Left ventricle myocardium inferior (tissue), 1 donor: ENCODE results near the gene THAP3. TPM values are rescaled to one million over a fixed set of nuclear protein-coding genes. Genes with fewer than 3 reads are reported as not detected.

Source experiments
- DNase-seq: peaks from one replicate; pipeline ENCODE4 v3.0.0-alpha.2; 2020
- H3K27ac ChIP-seq: fragments of 200-600 bp; replicated peaks from 2 replicates; pipeline ENCODE4 v1.8.0; 2021
- H3K27me3 ChIP-seq: fragments of 200-600 bp; 2 replicates; pipeline ENCODE4 v1.8.0; 2021; ENCODE audit warnings: low read depth
- H3K36me3 ChIP-seq: fragments of 200-600 bp; 2 replicates; pipeline ENCODE4 v1.8.0; 2021
- H3K4me1 ChIP-seq: fragments of 200-600 bp; 2 replicates; pipeline ENCODE4 v1.8.0; 2021
- H3K4me3 ChIP-seq: fragments of 200-600 bp; 2 replicates; pipeline ENCODE4 v1.8.0; 2021; ENCODE audit warnings: mild to moderate bottlenecking, moderate library complexity
- H3K9me3 ChIP-seq: fragments of 200-600 bp; replicated peaks from 2 replicates; pipeline ENCODE4 v1.8.0; 2021
- CTCF ChIP-seq: fragments of 200-600 bp; IDR thresholded peaks from 2 replicates; pipeline ENCODE4 v1.8.0; 2021; ENCODE audit warnings: antibody characterized with exemption, mild to moderate bottlenecking, borderline replicate concordance
- intact Hi-C: fragments of 100-400 bp; cut with micrococcal nuclease; formaldehyde crosslinking; loops from one replicate; pipeline ENCODE4 v1.11.0; 2022
- total RNA-seq: library from RNA; stranded (reverse); fragmentation: NEBNext Ultra II Directional; extraction: Animal tissue kit (Norgen Biotek cat#: 25700); gene quantifications from one replicate; pipeline ENCODE4 v1.2.1, GENCODE V29; 2021
- donor health status: DM: no; HTN: yes; CAD: no; lungs with severe emphysema.

The THAP3 gene
- total RNA-seq, 1 donor from 2014 or later, result 14.9 TPM

- Histone ChIP-seq H3K4me1 (peaks cover 66% of the 10 kb centered on the region), H3K4me3 (peak overlapping the region; percentile 96), H3K27ac (peak overlapping the region; percentile 93), H3K36me3 (no peaks in the 10 kb centered on the region), H3K27me3 (no peaks in the 10 kb centered on the region), H3K9me3 (no peaks in the 10 kb centered on the region)
- no peak for DNase-seq
- intact Hi-C loops, result no loop called here
- no peak for TF ChIP-seq CTCF
These were observed 44.5 kb upstream of the THAP3 start for GRCh38 chr1:6580119-6580592.

- peak overlapping the region; percentile 96 for H3K4me3 ChIP-seq
These were observed 43.9 kb upstream of the THAP3 start for GRCh38 chr1:6580593-6581409.

GRCh38 chr1:6581561-6582305 lies 42.9 kb upstream of the THAP3 start:
- Histone ChIP-seq H3K4me3 (peak overlapping the region; percentile 96), H3K27ac (peak overlapping the region; percentile 93), H3K4me1 (peaks cover 81% of the 10 kb centered on the region), H3K9me3 (no peaks in the 10 kb centered on the region), H3K27me3 (no peaks in the 10 kb centered on the region), H3K36me3 (no peaks in the 10 kb centered on the region)
- no peak for TF ChIP-seq CTCF
- intact Hi-C loops, result no loop called here
- DNase-seq, result no peak

More at GRCh38 chr1:6580593-6581409, 43.9 kb upstream of the THAP3 start:
- Histone ChIP-seq H3K9me3 (no peaks in the 10 kb centered on the region), H3K27me3 (no peaks in the 10 kb centered on the region), H3K27ac (peak overlapping the region; percentile 93), H3K36me3 (no peaks in the 10 kb centered on the region), H3K4me1 (peaks cover 72% of the 10 kb centered on the region)
- intact Hi-C loops, result no loop called here
- TF ChIP-seq CTCF, result no peak
- no peak for DNase-seq

- no peak for TF ChIP-seq CTCF
- no peaks in the 10 kb centered on the region for H3K27me3 ChIP-seq
- peaks cover 88% of the 10 kb centered on the region for H3K4me1 ChIP-seq
- no peak overlapping the region for H3K27ac ChIP-seq
- intact Hi-C loops, result no loop called here
- no peaks in the 10 kb centered on the region for H3K9me3 ChIP-seq
- peaks cover under 1% of the 10 kb centered on the region for H3K36me3 ChIP-seq
- no peak overlapping the region for H3K4me3 ChIP-seq
- no peak for DNase-seq
These were observed 42.3 kb upstream of the THAP3 start for GRCh38 chr1:6582370-6582769.

GRCh38 chr1:6584126-6585080 lies 40.3 kb upstream of the THAP3 start:
- no peaks in the 10 kb centered on the region for H3K9me3 ChIP-seq
- no peak for TF ChIP-seq CTCF
- intact Hi-C loops, result no loop called here
- H3K27me3 ChIP-seq, result no peaks in the 10 kb centered on the region
- H3K4me3 ChIP-seq, result no peak overlapping the region
- H3K27ac ChIP-seq, result no peak overlapping the region
- H3K4me1 ChIP-seq, result peaks cover 90% of the 10 kb centered on the region
- no peak for DNase-seq
- peaks cover 21% of the 10 kb centered on the region for H3K36me3 ChIP-seq
